Caco-2 (cell line): ENCODE results near the gene AGO3. TPM values are rescaled to one million over a fixed set of nuclear protein-coding genes. Genes with fewer than 3 reads are reported as not detected.

Experiments
- BruUV-seq: library from RNA; stranded (reverse); fragments of 400-500 nt; replicated peaks from 2 replicates; lab custom pipeline; 2021; lab: Mats Ljungman, UMichigan
- CTCF ChIA-PET: fragments of 300-600 bp; sonication (Branson Sonifier 250); formaldehyde crosslinking; loops from one replicate; lab custom pipeline; 2022; ENCODE audit warnings: antibody characterized with exemption; lab: Charles Lee
- POLR2A ChIA-PET: fragments of 300-600 bp; sonication (Branson Sonifier 250); formaldehyde crosslinking; loops from one replicate; lab custom pipeline; 2022; ENCODE audit warnings: antibody characterized with exemption; lab: Charles Lee
- DNase-seq, 2 experiments: peaks; one replicate each; pipeline versions ENCODE4 v3.0.0 to v3.0.0-alpha.2; 2020 to 2022
- H3K27me3 ChIP-seq: replicated peaks from 2 replicates; pipeline ENCODE4 v1.6.0; 2011; ENCODE audit warnings: low read length; ENCODE audit not compliant: control insufficient read depth, insufficient read depth
- H3K36me3 ChIP-seq: 2 replicates; pipeline ENCODE4 v1.5.1; 2011; ENCODE audit warnings: low read length; ENCODE audit not compliant: control insufficient read depth, insufficient read depth
- H3K4me1 ChIP-seq: fragments of 250-450 bp; sonication (Bioruptor Pico); 2 replicates; pipeline ENCODE4 v1.5.1; 2020; ENCODE audit warnings: mild to moderate bottlenecking
- H3K4me3 ChIP-seq: 2 replicates; pipeline ENCODE4 v1.5.1; 2011; ENCODE audit warnings: low read depth, mild to moderate bottlenecking, control low read depth, low read length
- H3K9me3 ChIP-seq: fragments of 250-450 bp; sonication (Bioruptor Pico); 2 replicates; pipeline ENCODE4 v1.5.1; 2020; ENCODE audit warnings: mild to moderate bottlenecking, moderate library complexity
- H3K27ac Mint-ChIP-seq: one replicate; pipeline ENCODE4 v1.8.0; 2022; ENCODE audit warnings: mixed read lengths; ENCODE audit not compliant: unreplicated experiment
- H3K27me3 Mint-ChIP-seq: one replicate; pipeline ENCODE4 v1.8.0; 2022; ENCODE audit warnings: mixed read lengths; ENCODE audit not compliant: insufficient read depth, unreplicated experiment
- H3K36me3 Mint-ChIP-seq: one replicate; pipeline ENCODE4 v1.8.0; 2022; ENCODE audit warnings: mild to moderate bottlenecking, mixed read lengths; ENCODE audit not compliant: insufficient read depth, unreplicated experiment
- H3K4me1 Mint-ChIP-seq: one replicate; pipeline ENCODE4 v1.8.0; 2022; ENCODE audit warnings: low read depth, mixed read lengths; ENCODE audit not compliant: unreplicated experiment
- H3K4me3 Mint-ChIP-seq: one replicate; pipeline ENCODE4 v1.8.0; 2022; ENCODE audit warnings: mild to moderate bottlenecking, moderate library complexity, mixed read lengths; ENCODE audit not compliant: unreplicated experiment
- H3K9me3 Mint-ChIP-seq: one replicate; pipeline ENCODE4 v1.8.0; 2022; ENCODE audit warnings: mixed read lengths; ENCODE audit not compliant: unreplicated experiment
- CTCF ChIP-seq, 2 experiments: fragments of 200-600 bp in 1 of 2; IDR thresholded peaks; 1 replicate in 1 of 2; 2 replicates in 1 of 2; pipeline versions ENCODE4 v1.5.1 to v1.8.0; 2011 to 2022; ENCODE audit warnings: antibody characterized with exemption in 1 of 2, control low read depth in 1 of 2, inconsistent platforms in 1 of 2, low read depth in 1 of 2, low read length in 1 of 2, mild to moderate bottlenecking in 1 of 2, moderate library complexity in 1 of 2; ENCODE audit not compliant: insufficient read depth in 1 of 2, severe bottlenecking in 1 of 2, unreplicated experiment in 1 of 2
- intact Hi-C: fragments of 100-400 bp; cut with micrococcal nuclease; formaldehyde crosslinking; loops from one replicate; pipeline ENCODE4 v1.10.0; 2022; ENCODE audit not compliant: unreplicated experiment
- total RNA-seq: library from RNA; stranded (reverse); gene quantifications from 2 replicates; pipeline ENCODE4 v1.2.3, GENCODE V29; 2022

The AGO3 gene
- total RNA-seq, 1 experiment from 2014 or later = 18.1 TPM

DNA sequence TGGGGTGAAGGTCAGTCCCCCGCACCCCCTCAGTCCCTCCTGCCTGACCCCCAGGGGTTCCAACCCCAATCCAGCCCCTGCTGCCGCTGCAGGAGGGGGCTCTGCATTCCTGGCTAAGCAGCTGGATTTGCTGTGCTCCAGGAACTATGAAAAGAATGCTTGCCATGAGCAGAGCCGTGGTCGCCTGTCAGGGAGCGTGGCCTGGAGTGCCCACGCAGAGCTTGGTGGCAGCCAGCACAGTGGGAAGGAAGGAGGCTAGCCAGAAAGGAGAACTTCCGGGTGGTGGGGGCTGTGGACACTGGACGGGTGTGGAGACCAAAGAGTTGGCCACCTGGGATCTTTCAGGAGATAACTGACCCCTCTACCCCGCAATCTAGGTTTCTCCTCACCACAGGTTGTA, 188.6 kb downstream of the AGO3 start:
- Histone ChIP-seq H3K4me3 (no peak overlapping the region), H3K4me1 (no peaks in the 10 kb centered on the region), H3K9me3 (no peaks in the 10 kb centered on the region), H3K27me3 (no peaks in the 10 kb centered on the region), H3K36me3 (no peaks in the 10 kb centered on the region)
- no peak for DNase-seq
- no peaks in the 10 kb centered on the region for H3K36me3 Mint-ChIP-seq
- no TSS peak for BruUV-seq
- no peak overlapping the region for H3K4me3 Mint-ChIP-seq
- intact Hi-C loops = no loop called here
- ChIA-PET POLR2A (no interaction called here), CTCF (no interaction called here)
- H3K27ac Mint-ChIP-seq = no peak overlapping the region
- no peaks in the 10 kb centered on the region for H3K9me3 Mint-ChIP-seq
- H3K27me3 Mint-ChIP-seq = peaks cover 3% of the 10 kb centered on the region
- H3K4me1 Mint-ChIP-seq = no peaks in the 10 kb centered on the region
- TF ChIP-seq CTCF (IDR thresholded peaks at IDR 0.05; ENCODE audit: insufficient read depth in 1 of 2, low read depth in 1 of 2, low read length in 1 of 2, severe bottlenecking in 1 of 2, unreplicated experiment in 1 of 2) = no peak

Other genes with a start within 250 kb of the AGO3 start
- gene C1orf216, start 212.2 kb upstream of the AGO3 start, total RNA-seq = 6.6 and 8.1 TPM in 2 replicates
- 22.6 and 23.2 TPM in 2 replicates for gene CLSPN, start 161.1 kb upstream of the AGO3 start, total RNA-seq
- 5.0 and 8.1 TPM in 2 replicates for gene AGO4, start 123.1 kb upstream of the AGO3 start, total RNA-seq
- gene AGO1, start 47.9 kb upstream of the AGO3 start, total RNA-seq = 28.9 and 29.8 TPM in 2 replicates
- not detected in 2 replicates for gene TEKT2, start 153.0 kb downstream of the AGO3 start, total RNA-seq
- 17.5 and 19.3 TPM in 2 replicates for gene ADPRS, start 157.8 kb downstream of the AGO3 start, total RNA-seq
- 0.07 and 0.18 TPM in 2 replicates for gene COL8A2, start 194.1 kb downstream of the AGO3 start, total RNA-seq
- 35.4 and 37.9 TPM in 2 replicates for gene TRAPPC3, start 218.4 kb downstream of the AGO3 start, total RNA-seq
- 33.7 and 37.7 TPM in 2 replicates for gene MAP7D1, start 225.1 kb downstream of the AGO3 start, total RNA-seq